Hematopoietic multipotent progenitor cell (in vitro differentiated cells): ENCODE data around the gene TMEM131L. TPM values are rescaled to one million over a fixed set of nuclear protein-coding genes. Genes with fewer than 3 reads are reported as not detected.
A peak's percentile ranks its signal among the peaks of the same experiment; 100 is the strongest.
"Not testable (repeated sequence)": the region's sequence is repeated elsewhere in the genome, so short reads cannot be mapped to it uniquely, and the experiment has no call there.

Experiments
- DNase-seq, 3 donors: peaks; one replicate each; pipeline ENCODE4 v3.0.0-alpha.2; 2011 to 2015; ENCODE audit warnings: low read depth in 2 of 3, low spot score in 2 of 3
- total RNA-seq: library from RNA; depleted of rRNA; stranded (reverse); fragments of >200 nt; gene quantifications from one replicate; pipeline ENCODE4 v1.2.3, GENCODE V29; 2012

The TMEM131L gene
- total RNA-seq, 1 donor = 19.7 TPM

- DNase-seq = peak in 2 of 3 donors; percentile 16 to 41
Observed at GRCh38 chr4:153440475-153440874, 25.7 kb upstream of the TMEM131L start.

GRCh38 chr4:153447175-153447905 lies 18.8 kb upstream of the TMEM131L start:
- no peak for DNase-seq

DNA sequence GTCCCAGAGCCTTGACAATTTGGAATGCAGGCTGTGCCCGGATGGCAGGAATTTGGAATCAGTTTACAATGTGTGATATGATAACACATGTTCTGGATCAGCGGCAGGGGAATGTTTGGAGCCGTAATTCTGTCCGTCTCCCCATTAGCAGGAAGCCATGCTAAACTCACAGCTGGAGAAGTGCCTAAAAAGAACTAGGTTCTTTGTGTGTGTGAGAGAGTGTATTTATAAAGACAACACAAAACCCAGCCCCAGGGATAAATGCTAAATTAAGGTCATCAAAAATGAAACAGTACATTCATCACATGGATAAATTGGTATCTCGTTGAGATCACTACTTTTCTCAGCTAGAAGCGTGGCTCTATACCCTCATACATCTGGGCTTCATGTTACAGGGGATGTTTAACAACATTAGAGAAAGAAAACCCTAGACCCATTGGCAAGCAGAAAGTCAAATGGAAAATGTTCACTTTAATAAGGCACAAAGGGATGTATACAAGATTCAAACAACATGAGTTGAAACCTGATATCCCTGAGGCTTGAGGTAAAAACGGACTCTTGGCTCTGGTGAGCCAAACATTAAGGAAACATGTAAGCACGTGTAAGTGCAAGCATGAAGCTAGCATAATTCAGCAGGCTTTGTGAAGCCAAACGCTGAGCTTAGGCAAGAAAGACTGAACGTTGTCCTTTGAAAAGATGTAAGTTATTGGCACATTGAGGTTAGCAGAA lies 18.0 kb upstream of the TMEM131L start:
- no peak for DNase-seq

GRCh38 chr4:153449338-153449737 lies 16.8 kb upstream of the TMEM131L start:
- no peak for DNase-seq

GRCh38 chr4:153450544-153450917 lies 15.6 kb upstream of the TMEM131L start:
- no peak for DNase-seq

DNA sequence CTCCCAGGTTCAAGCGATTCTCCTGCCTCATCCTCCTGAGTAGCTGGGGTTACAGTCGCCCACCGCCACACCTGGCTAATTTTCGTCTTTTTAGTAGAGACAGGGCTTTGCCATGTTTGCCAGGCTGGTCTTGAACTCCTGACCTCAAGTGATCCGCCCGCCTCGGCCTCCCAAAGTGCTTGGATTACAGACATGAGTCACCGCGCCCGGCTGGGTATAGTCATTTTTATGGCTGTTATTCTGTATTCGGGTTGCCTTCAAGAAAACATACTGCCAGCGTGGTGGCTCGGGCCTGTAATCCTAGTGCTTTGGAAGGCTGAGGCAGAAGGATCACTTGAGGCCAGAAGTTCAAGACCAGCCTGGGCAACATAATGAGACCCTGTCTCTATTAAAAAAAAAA lies 15.0 kb upstream of the TMEM131L start:
- DNase-seq = not testable (repeated sequence)

DNA sequence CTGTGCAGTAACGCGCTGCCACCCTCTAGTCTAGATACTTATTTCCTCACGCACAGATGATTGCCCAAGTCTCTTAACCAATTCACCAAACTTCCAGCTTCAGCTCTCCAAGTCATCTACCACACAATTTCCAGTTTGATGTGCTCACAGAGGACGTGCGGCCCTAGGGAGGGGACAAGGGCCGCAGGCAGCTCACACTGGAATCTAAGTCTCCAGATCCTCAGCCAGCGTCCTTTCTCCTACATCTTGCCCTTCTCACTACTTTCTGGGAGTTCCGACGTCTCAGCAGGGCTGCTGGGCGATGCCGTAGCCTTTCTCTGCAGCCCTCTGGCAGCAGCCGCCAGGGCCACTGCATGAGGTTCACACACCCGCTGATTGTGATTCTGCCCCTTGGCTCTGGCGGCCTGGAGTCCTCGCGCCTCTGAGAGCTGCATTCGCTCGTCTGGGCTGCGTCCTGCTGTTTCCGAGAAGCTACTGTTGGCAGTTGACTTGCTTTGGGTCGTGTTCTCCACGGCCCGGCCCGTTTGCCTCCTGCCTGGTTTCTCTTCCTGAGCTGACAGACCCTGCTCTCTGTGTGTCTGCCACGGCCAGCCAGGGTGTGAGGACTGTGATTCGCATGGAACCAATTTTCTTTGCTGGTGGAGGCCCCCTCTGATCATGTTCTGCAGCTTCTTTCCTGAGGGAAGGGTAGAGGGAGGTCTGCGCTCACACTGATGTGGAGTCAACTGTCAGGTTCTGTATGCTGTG lies 14.1 kb upstream of the TMEM131L start:
- DNase-seq = no peak

GRCh38 chr4:153452658-153453378 lies 13.3 kb upstream of the TMEM131L start:
- DNase-seq = no peak

DNA sequence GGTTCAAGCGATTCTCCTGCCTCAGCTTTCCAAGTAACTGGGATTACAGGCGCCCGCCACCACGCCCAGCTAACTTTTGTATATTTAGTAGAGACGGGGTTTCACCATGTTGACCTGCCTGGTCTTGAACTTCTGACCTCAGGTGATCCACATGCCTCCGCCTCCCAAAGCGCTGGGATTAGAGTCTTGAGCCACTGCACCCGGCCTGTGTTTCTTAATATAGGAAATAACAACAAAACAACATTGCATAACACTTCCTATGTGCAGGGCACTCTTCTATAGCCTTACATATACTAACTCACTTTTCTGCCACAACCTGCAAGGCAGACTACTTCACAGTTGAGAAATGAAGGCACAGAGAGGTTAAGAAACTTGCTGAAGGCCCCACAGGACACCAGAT lies 12.8 kb upstream of the TMEM131L start:
- DNase-seq = no peak

DNA sequence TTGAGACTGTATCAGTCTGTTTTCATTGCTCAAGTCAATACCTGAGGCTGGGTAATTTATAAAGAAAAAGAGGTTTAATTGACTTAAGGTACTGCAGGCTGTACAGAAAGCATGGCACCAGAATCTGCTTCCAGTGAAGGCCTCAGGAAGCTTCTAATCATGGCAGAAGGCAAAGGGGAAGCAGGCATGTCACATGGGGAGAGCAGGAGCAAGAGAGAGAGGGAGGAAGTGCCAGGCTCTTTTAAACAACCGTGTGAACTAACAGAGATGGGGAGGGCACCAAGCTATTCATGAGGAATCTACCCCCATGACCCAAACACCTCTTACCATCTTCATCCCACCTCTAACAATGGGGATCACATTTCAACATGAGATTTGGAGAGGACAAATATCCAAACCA lies 7.2 kb upstream of the TMEM131L start:
- DNase-seq = no peak

DNA sequence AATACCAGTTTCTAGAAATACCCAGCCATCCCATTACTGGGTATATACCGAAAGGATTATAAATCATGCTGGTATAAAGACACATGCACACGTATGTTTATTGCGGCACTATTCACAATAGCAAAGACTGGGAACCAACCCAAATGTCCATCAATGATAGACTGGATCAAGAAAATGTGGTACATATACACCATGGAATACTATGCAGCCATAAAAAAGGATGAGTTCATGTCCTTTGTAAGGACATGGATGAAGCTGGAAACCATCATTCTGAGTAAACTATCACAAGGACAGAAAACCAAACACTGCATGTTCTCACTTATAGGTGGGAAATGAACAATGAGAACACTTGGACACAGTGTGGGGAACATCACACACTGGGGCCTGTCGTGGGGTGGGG lies 4.6 kb upstream of the TMEM131L start:
- DNase-seq = not testable (repeated sequence)

- DNase-seq = no peak
Observed at GRCh38 chr4:153464068-153464467, 2.1 kb upstream of the TMEM131L start.

- no peak for DNase-seq
Observed at GRCh38 chr4:153465140-153465539, 1.0 kb upstream of the TMEM131L start.

GRCh38 chr4:153465615-153466080 lies 512 bp upstream of the TMEM131L start:
- DNase-seq = peak in 2 of 3 donors; percentile 37 to 49

- DNase-seq = peak in 2 of 3 donors; percentile 27 to 42
Observed at GRCh38 chr4:153466949-153467896, 1.1 kb downstream of the TMEM131L start.

DNA sequence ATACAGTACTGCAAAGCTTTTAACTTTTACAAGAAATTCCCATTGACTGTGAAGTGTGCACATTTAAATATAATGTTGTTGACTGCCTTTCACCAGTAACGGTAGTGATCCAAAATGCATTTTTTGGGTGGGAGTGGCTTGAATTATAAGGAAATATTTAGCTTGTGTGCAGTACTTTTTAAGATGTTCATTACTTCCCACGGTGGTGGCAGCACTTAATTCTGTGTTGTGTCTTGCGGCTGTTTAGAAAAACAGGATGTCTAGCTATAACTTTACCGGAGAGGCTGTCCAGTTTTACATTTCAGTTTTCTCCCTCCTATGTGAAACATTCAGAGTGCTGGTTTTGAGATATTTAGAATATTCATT lies 1.7 kb downstream of the TMEM131L start:
- DNase-seq = peak in 1 of 3 donors; percentile 46

DNA sequence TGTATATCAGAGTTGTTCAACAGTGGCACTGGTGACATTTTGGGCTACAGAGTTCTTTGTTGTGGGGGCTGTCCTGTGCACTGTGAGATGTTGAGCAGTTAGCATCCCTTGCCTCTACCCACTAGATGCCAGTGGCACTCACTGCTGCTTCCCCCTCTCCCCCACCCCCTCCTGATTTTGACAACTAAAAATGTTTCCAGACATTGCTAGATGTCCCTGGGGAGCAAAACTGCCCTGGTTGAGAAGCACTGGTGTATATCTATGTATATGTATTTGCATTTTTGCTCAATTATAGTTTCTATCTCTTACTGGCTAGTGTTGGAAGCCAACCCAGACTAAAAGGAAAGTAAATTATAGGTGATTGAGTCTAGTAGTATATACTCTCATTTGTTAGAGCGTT lies 2.4 kb downstream of the TMEM131L start:
- DNase-seq = no peak

- no peak for DNase-seq
Observed at GRCh38 chr4:153469031-153469430, 2.9 kb downstream of the TMEM131L start.

- not testable (repeated sequence) for DNase-seq
Observed at GRCh38 chr4:153471071-153471697, 5.0 kb downstream of the TMEM131L start.
